Measurements from ENCODE around the gene MRPS5. TPM values are rescaled to one million over a fixed set of nuclear protein-coding genes. Genes with fewer than 3 reads are reported as not detected.
A peak's percentile ranks its signal among the peaks of the same experiment; 100 is the strongest.

Gene MRPS5
- total RNA-seq, result 53.1 TPM
- polyA plus RNA-seq (ENCODE audit: insufficient read depth, low read depth, low replicate concordance), result 118 TPM
- long read RNA-seq, donor 1, transcript MRPS5-201 (12 exons, 1,652 nt), result major isoform, 6 of 29 reads
- long read RNA-seq, donor 1, partial matches to known transcripts, result 18 of 29 reads
- long read RNA-seq, donor 1, other reads (novel, unspliced or antisense), result 0 of 29 reads
- long read RNA-seq, donor 2, transcript MRPS5-203 (5 exons, 793 nt), result minor isoform, 8 of 37 reads
- long read RNA-seq, donor 2, transcript MRPS5-201 (12 exons, 1,652 nt), result major isoform, 12 of 37 reads
- long read RNA-seq, donor 2, partial matches to known transcripts, result 13 of 37 reads
- long read RNA-seq, donor 2, other reads (novel, unspliced or antisense), result 0 of 37 reads
- long read RNA-seq, donor 3, transcript MRPS5-206 (7 exons, 1,672 nt), result minor isoform, 5 of 67 reads
- long read RNA-seq, donor 3, transcript MRPS5-201 (12 exons, 1,652 nt), result major isoform, 14 of 67 reads
- long read RNA-seq, donor 3, transcript MRPS5-203 (5 exons, 793 nt), result minor isoform, 10 of 67 reads
- long read RNA-seq, donor 3, partial matches to known transcripts, result 35 of 67 reads
- long read RNA-seq, donor 3, other reads (novel, unspliced or antisense), result 0 of 67 reads
- long read RNA-seq, donor 4, transcript MRPS5-203 (5 exons, 793 nt), result minor isoform, 15 of 44 reads
- long read RNA-seq, donor 4, transcript MRPS5-201 (12 exons, 1,652 nt), result major isoform, 20 of 44 reads
- long read RNA-seq, donor 4, partial matches to known transcripts, result 6 of 44 reads
- long read RNA-seq, donor 4, other reads (novel, unspliced or antisense), result 0 of 44 reads
- long read RNA-seq, donor 5, partial matches to known transcripts, result 0 of 2 reads
- long read RNA-seq, donor 5, other reads (novel, unspliced or antisense), result 0 of 2 reads
- long read RNA-seq, donor 6, transcript MRPS5-201 (12 exons, 1,652 nt), result major isoform, 15 of 61 reads
- long read RNA-seq, donor 6, partial matches to known transcripts, result 35 of 61 reads
- long read RNA-seq, donor 6, other reads (novel, unspliced or antisense), result 0 of 61 reads
- long read RNA-seq, donor 7, transcript MRPS5-201 (12 exons, 1,652 nt), result major isoform, 29 of 50 reads
- long read RNA-seq, donor 7, partial matches to known transcripts, result 10 of 50 reads
- long read RNA-seq, donor 7, other reads (novel, unspliced or antisense), result 6 of 50 reads
- long read RNA-seq, donor 8, partial matches to known transcripts, result 24 of 29 reads
- long read RNA-seq, donor 8, other reads (novel, unspliced or antisense), result 0 of 29 reads
- long read RNA-seq, donor 9, transcript MRPS5-201 (12 exons, 1,652 nt), result major isoform, 5 of 23 reads
- long read RNA-seq, donor 9, partial matches to known transcripts, result 15 of 23 reads
- long read RNA-seq, donor 9, other reads (novel, unspliced or antisense), result 0 of 23 reads
- long read RNA-seq, donor 10, transcript MRPS5-203 (5 exons, 793 nt), result major isoform, 9 of 47 reads
- long read RNA-seq, donor 10, transcript MRPS5-201 (12 exons, 1,652 nt), result minor isoform, 6 of 47 reads
- long read RNA-seq, donor 10, partial matches to known transcripts, result 25 of 47 reads
- long read RNA-seq, donor 10, other reads (novel, unspliced or antisense), result 0 of 47 reads

GRCh38 chr2:95121407-95122196 is at the start of gene MRPS5:
MRPS5 (minus strand) TSS chr2:95121808; CDS start chr2:95121791, 17 bp downstream.
- Histone ChIP-seq H3K36me3 (ENCODE audit: control insufficient read depth in 2 of 3, insufficient read depth in 3 of 3, low read length in 3 of 3) (no peaks in the 10 kb centered on the region), H3K9ac (ENCODE audit: low read length in 3 of 3) (peak within 1 kb of the TSS; percentile 82 to 94 (median 91)), H3K27me3 (ENCODE audit: control insufficient read depth, insufficient read depth, low read length) (no peaks in the 10 kb centered on the region), H3K4me1 (ENCODE audit: control insufficient read depth in 2 of 3, insufficient read depth in 2 of 3, low read depth in 1 of 3, low read length in 3 of 3) (peaks cover 0 to 9% (median 3%) of the 10 kb centered on the region in 3 donors), H3K4me3 (ENCODE audit: low read length in 3 of 3) (peak within 1 kb of the TSS; percentile 97 to 99 (median 98)), H3K9me3 (ENCODE audit: control insufficient read depth in 2 of 3, insufficient read depth in 1 of 3, low read length in 3 of 3) (no peaks in the 10 kb centered on the region), H3K27ac (ENCODE audit: low read depth in 2 of 2, low read length in 2 of 2) (peak within 1 kb of the TSS; percentile 97)
- TF ChIP-seq CTCF (IDR thresholded peaks at IDR 0.05; ENCODE audit: borderline replicate concordance, extremely low read depth, insufficient read depth), result no peak
- no peak for FAIRE-seq
- DNase-seq, result peak; percentile 86 to 95 (median 92)
- intact Hi-C loops (cut with DNase I), result no loop called here

GRCh38 chr2:95166065-95166763 is 44.6 kb upstream of the MRPS5 start:
- TF ChIP-seq CTCF (IDR thresholded peaks at IDR 0.05; ENCODE audit: borderline replicate concordance, extremely low read depth, insufficient read depth), result no peak
- FAIRE-seq (no peak), DNase-seq (no peak)
- Histone ChIP-seq H3K27me3 (ENCODE audit: control insufficient read depth, insufficient read depth, low read length) (no peaks in the 10 kb centered on the region), H3K9ac (ENCODE audit: low read length in 3 of 3) (peak overlapping the region; percentile 94 to 96 (median 95)), H3K4me1 (ENCODE audit: control insufficient read depth in 2 of 3, insufficient read depth in 2 of 3, low read depth in 1 of 3, low read length in 3 of 3) (peaks cover 0 to 15% (median 4%) of the 10 kb centered on the region in 3 donors), H3K9me3 (ENCODE audit: control insufficient read depth in 2 of 3, insufficient read depth in 1 of 3, low read length in 3 of 3) (no peaks in the 10 kb centered on the region), H3K36me3 (ENCODE audit: control insufficient read depth in 2 of 3, insufficient read depth in 3 of 3, low read length in 3 of 3) (no peaks in the 10 kb centered on the region), H3K27ac (ENCODE audit: low read depth in 2 of 2, low read length in 2 of 2) (no peak overlapping the region), H3K4me3 (ENCODE audit: low read length in 3 of 3) (peak overlapping the region; percentile 96 to 97 (median 97))
- intact Hi-C loops (cut with DNase I), result no loop called here

All from kidney (tissue), 22 donors.